NK-92 (cell line): ENCODE data around the gene IQUB.
"Not testable (repeated sequence)": the region's sequence is repeated elsewhere in the genome, so short reads cannot be mapped to it uniquely, and the experiment has no call there.

Experiments
- DNase-seq: peaks from one replicate; lab custom pipeline; 2025; ENCODE audit not compliant: unreplicated experiment; lab: John Stamatoyannopoulos, UW

Gene IQUB

DNA sequence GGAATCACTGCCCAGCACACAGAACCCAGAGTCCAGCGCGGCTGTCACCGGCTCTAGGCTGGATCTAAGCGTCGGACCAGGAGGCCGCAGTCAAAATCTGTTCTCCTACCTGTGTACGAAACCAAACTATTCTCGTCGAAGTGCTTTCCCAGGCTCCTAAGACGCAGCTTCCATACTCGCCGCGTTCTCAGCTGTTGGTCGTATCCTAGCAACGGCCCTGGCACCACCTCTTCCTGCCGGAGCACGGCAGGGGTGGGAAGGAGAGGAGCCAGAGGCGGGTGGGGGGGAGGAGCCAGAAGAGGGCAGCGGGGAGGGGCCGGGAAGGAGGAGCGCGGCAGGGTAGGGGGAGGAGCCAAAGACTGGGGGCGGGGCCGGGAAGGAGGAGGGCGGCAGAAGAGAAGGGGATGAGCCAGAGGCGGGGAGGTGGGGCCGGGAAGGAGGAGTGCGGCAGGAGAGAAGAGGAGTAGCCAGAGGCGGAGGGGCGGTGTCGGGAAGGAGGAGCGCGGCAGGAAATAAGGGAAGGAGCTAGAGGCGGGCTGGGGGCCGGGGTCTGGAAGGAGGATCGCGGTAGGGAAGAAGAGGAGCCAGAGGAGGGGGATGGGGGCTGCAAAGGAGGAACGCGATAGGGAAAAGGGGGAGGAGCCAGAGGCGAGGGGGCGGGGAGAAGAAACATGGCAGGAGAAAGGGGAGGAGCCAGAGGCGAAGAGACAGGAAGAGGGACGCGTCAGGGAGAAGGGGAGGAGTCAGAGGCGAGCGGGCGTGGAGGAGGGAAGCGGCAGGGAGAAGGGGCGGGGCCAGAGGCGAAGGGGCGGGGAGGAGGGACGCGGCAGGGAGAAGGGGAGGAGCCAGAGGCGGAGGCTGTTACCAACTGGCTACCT, at the start of gene IQUB:
TSS of gene IQUB (minus strand) at position 213 of the 878 bp plus-strand sequence. CDS start 22,255 bp downstream, outside the sequence.
- DNase-seq = peak; percentile 66

DNA sequence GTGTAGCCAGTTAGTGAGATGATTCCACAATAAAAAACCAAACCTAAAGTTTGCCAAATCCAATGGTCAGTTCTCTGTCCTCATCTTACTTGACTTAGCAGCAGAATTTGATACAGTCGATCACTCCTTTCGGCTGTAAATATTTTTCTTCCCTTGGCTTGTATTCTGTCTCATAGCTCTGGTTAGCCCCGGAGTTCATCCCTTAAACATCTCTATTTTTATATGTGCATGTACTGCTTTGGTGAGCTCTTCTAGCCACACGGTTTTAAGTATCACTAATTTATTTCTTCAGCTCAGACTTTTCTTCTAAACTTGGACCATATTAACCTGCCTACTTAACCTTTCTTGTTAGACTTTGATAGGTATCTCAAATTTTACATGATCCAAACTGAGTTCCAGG, 49.4 kb upstream of the IQUB start:
- DNase-seq = no peak

DNA sequence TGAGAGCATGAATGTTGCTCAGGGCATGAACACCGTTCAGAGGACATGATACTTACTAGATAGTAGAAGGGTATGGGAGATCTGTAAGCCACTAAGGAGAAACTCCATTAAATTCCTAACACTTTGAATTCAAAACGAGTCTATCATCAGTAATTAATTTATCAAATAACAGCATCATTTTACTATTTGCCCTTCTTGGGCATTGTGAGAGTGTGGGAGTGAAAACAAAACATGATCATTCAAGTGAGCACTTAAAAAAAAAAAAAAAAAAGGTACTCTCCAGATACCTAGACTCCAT, 46.7 kb upstream of the IQUB start:
- no peak for DNase-seq

DNA sequence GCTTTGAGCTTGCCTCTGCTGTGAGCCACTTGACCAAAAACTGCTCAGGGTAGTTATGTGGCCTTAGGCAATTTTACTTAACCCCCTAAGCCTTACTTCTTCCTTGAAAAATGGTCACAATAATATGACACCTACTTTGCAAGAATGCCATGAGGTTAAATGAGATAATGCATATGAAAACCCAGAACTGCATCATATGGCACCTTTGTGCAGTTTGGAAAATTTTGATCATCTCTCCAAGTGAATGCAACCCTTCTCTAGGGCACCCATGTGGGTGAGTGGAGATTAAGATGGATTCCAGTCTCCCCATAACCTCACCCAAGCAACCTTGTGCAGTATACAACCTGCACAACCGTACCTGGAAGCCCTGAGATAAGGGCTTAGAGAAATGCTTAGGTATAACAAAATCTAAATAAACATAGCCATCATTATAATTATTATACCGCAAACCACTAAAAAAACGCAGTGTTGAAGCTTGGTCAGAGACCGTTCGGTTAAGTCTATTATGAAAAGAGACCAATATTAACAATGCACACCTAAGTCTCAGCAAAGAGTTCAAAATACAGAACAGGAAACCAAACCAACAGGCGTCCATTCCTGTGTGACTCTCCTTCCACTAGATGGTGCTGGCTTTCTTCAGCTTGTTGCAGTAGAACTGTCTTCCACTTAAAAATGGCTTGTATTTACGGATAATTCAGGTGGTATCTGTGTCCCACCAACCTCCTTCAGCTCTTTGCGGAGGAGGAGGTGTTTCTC, 46.2 kb upstream of the IQUB start:
- DNase-seq = no peak

DNA sequence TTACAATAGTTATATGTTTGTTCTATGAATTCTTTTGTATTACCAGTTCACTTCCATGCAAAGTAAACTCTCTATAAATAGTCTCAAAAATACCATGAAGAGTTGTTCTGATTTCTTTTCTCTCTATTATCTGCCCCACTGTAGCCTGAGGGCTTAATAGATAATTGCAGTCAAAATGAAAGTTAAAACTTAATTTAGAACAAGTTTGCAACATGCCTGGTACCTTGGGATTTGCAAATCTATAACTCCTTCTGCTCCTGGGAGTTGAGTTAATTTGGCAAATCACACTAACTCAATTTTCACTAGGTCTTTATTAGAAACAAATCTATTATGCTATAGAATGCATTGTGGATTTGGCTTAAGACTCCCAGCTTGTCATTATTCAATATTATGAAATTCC, 45.0 kb upstream of the IQUB start:
- no peak for DNase-seq

DNA sequence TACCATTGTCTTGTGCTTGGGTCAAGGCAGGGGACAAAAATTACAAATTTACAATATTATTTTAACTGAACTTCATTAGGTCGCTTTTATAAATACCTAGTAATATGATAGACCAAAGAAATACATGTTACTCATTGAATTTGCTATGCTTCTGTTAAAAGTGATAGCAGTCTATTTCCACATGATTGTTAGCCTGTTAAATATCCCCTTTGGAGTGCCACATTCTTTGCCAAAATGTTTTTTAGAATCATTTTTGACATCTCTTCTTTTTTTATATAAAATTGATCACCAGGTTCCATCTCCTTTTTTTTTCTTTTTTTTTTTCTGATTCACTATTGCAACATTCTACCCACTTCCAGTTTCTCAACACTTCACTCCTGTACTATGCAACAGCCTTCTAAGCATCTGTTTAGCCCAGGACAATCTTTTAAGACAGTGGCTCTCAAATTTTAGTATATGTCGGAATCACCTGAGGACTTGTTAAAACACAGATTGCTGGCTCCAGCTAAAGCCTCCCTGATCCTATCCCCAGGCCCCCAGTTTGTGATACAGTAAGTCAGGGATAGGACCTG, 39.6 kb upstream of the IQUB start:
- DNase-seq = no peak

DNA sequence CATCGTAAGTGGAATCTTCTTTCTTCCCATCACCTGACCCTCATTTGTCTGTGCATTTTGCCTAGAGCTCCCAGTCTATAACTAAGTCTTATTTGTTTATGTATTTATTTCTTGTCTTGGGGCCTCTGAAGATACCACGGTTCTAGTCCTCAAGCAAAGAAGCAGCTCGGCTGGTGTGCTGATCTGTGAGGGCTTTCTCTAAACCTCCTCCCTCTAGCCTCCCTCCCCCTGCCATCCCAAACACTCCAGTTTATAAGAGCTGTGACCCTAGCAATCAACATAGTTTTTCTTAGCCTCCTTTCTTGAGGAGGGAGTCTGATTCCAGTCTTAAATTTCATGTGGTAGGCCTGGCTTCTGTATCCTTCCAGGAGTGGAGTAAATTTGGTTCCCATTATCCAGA, 38.9 kb upstream of the IQUB start:
- DNase-seq = no peak

DNA sequence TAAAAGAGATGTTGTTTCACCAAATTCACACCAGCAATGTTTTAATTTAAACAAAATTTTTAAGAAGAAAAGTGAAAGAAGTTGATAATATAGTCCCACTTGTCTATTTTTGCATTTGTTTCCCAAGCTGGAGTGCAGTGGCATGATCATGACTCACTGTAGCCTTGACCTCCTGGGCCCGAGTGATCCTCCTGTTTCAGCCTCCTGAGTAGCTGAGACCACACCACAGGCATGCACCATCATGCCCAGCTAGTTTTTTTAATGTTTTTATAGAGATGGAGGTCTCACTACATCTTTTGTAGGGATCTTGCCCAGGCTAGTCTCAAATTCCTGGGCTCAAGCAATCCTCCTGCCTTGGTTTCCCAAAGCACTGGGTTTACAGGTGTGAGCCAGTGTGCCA, 37.3 kb upstream of the IQUB start:
- no peak for DNase-seq

DNA sequence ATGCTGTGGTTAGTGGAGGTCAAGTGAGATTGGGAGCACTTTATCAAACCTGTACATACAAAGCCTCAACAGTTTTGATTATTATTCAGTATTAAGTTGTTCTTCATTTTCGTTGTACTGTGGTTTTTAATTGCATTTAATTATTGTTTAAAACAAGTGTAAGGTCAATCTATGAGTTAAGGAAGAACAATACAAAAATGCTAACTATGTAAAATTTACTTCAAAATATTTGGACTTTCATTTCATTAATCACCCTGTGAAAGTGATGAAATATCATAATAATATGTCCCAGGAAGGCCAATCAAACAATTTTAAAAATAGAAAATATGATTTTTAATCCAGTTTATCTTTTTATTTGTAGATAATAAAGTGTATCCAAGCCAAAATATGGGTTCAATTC, 36.8 kb upstream of the IQUB start:
- DNase-seq = no peak

DNA sequence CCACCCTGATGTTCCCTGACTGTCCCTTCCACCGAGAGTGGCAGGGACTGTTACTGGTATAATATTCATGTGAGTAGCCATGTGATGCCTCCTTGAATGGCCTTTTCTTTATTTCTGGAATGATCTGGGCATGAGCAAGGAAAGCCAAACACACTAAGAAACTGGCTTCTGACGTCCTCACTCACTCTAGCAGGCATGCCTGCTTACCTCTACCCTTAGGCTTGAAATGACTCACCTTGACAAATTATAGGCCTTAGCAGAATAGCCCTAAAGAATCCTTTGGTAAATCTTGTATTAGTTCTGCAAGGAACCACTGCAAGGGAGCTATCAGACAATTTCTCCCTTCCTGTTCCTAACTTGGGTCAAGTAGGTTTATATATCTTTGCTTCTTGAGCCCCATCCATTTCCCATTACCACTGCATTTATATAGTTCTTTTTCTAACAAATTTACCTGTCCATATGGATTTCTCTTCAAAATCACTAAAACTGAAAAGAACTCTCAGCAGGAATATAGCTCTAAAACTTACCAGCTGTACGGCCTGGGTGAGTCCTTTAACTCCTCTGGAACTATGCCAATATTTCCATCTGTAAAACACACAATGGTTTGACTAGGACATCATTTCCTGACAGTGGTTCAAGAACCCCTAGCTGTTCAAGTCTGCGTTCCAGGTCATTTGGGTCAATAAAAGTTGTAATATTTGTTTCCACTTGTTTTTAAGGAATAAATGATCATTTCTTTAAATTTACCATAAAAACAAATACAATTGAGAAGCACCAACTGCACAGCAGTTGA, 36.2 kb upstream of the IQUB start:
- DNase-seq = no peak

DNA sequence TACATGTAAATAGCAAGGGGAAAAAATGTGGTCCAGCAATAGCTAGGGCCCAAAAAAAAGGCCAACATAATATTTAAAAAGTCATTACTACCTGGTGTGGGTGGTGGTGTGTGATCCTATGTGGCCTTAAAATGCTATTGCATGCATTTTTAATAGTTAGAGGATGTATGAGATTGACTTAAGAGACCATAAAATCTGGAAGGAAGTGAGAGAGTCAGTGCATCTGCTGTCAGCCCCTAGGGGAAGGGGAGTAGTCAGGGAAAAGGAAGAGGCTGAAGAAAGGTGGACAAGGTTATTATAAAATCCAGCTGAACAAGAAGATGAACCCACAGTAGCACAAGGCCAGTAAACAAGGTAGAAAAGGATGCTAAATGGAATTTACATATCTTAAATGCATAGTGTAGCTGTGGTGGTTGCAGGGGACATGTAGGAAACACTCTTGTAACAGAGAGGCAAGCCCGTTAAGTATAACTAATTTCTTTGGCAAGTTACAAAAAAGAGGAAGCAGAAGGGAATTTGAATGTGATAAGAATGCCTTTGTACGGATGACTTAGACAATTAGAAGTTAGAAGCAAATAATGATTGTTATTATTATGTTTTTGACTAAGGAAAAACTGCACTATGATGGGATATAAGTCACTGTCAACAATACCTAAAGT, 35.1 kb upstream of the IQUB start:
- no peak for DNase-seq

DNA sequence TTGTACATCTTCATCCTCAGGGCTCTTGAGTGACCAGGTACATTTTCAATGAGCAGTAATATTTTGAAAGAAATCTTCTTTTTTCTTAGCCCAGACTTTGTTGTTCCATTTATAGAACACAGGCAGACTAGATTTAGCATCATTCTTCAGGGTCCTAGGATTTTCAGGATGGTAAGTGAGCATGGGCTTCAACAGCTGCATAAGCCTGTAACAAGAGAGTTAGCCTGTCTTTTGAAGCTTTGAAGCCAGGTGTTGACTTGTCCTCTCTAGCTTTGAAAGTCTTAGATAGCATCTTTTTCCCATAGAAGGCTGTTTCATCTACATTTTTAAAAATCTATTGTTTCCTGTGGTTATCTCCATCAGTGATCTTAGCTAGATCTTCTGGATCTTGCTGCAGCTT, 27.7 kb upstream of the IQUB start:
- DNase-seq = no peak

DNA sequence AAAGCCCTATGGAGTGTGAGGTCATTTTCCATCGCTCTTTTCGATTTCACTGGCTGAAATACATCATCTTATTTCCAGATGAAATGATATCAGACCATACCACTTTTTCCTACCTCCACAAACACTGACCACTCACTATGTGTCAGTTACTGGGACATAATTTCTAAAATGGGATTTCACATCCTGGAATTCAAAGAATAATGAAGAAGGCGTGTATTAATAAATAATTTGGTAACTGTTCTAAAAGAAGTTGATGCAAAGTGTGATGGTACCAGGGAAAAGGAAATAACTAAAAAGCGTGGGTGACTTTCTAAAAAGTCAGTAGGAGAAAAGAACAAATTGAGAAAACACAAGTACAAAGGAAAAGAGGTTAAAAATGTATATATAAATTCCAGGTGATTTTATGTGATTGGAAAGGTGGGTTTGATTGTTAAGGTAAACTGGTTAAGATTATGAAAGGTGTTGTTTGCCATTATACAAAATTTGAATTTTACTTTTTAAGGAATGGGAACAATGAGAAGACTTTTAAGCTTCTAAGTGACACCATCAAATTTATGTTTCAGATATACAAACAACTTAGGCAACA, 24.0 kb upstream of the IQUB start:
- DNase-seq = no peak

DNA sequence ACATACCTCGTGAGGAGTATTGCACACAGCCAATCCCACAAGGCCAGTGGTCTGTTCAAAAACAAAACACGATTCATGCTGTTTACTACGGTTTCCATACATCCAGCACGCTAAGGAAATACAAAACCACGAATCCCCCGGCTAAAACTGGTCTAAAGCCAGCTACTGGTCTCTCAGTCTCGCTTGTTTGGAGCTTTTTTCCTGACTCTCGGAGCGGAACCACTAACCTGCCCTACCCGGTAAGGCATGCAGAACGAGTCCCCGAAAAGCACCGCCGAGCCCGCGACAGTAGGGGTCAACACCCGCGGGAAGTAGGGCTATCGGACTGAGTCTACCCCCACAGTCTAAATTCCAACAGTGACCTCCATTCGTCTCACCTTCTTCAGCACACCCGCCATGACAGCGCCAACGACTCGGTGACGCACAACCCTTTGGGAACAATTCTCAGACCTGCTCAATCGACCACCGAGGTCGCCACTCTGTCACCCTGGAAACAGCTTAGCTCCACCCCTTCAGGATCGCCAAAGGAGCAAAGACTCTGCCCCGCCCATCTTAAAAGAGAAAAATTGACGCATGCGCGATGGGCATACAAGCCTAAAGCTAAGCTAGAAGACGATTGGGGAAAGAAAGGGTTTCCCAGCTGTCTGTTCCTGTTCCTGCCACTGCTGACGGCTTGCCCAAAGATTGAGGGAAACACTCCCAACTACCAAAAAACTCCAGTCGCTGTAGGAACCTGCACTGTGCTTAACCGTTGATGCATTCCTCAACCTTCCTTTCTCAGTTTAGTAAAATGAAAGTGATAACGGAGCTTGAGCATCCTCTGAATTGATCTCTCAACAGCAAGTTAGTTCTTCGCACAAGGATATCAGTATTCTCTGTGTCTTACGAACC, 23.2 kb upstream of the IQUB start, which contains the start of gene NDUFA5:
TSS of gene NDUFA5 (minus strand) at position 421 of the 891 bp plus-strand sequence. CDS start at position 398, 23 bp downstream.
- DNase-seq = peak; percentile 92

DNA sequence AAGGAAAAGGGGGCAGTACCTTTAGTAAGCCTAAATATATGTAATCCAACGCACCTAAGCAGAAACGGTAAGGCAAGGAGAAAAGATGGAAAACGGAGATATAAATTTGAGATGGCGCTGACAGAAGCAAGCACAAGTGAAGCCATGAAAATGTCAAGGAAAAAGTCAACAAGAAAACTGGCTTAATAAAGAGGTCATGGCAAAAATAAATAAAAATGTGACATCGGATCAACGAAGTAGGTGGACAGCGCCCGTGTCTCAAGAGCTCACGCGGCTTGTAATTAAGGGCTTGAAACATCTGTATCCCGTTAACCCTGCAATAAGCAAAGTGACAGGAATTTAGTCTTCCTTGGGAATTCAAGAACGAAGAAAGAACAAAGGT, 22.6 kb upstream of the IQUB start:
- DNase-seq = no peak

DNA sequence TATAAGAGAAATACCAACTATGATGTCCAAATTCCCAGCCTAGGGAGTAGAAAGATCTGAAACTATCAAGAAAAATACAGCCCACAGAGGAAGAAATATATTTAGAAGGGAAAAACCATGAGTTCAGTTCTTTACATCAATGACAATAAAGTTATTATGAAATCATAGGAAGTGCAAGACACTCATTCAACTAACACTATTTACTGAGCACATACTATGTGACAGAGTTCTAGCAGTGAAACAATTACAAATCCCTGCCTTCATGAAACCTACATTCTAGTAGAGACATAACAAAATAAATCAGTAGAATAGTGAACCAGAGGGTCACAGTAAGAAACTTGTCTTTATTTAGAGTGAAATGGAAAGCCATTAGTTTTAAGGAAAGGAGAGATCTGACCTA, 21.1 kb upstream of the IQUB start:
- no peak for DNase-seq

DNA sequence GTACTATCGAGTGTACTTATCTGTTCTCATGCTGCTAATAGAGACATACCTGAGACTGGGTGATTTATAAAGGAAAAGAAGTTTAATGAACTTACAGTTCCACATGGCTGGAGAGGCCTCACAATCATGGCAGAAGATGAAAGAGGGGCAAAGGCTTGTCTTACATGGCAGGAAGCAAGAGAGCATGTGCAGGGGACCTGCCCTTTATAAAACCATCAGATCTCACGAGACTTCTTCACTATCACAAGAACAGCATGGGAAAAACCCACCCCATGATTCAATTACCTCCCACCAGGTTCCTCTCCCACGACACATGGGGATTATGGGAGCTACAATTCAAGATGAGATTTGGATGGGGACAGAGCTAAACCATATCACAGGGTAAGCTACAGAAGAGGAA, 18.8 kb upstream of the IQUB start:
- DNase-seq = no peak

DNA sequence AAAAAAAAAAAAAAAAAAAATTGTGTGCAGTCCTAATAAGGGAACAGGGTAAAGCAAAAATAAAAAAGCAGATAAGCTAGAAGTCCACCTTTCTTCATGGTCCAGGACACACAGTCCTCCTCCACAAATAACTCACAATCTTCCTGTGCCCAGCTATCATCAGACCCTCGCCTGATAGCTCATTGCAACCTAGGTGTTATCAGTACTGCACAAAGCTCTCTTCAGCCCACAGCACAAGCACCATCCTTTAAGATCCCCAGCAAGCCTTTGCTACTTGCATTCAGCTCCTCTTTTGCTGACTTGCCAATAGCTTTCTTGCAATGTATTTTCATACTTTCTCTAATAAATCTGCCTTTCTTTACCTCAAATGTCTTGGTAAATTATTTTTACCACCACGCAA, 18.2 kb upstream of the IQUB start:
- DNase-seq = no peak

DNA sequence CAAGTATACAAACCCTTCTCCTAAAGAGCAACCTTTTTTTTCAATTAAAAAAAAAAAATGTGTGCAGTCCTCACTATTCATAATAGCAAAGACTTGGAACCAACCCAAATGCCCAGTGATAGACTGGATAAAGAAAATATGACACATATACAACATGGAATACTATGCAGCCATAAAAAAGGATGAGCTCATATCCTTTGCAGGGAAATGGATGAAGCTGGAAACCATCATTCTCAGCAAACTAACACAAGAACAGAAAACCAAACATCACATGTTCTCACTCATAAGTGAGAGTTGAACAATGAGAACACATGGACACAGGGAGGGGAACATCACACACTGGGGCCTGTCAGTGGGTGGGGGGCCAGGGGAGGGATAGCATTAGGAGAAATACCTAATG, 17.7 kb upstream of the IQUB start:
- DNase-seq = not testable (repeated sequence)
